CD4-positive, alpha-beta T cell treated with Interferon gamma for 1 hour (primary cell): ENCODE results near the gene LYPD5.
A peak's percentile ranks its signal among the peaks of the same experiment; 100 is the strongest.

ENCODE experiments used
- DNase-seq: peaks from one replicate; pipeline ENCODE4 v3.0.0-alpha.2; 2020

The LYPD5 gene

DNA sequence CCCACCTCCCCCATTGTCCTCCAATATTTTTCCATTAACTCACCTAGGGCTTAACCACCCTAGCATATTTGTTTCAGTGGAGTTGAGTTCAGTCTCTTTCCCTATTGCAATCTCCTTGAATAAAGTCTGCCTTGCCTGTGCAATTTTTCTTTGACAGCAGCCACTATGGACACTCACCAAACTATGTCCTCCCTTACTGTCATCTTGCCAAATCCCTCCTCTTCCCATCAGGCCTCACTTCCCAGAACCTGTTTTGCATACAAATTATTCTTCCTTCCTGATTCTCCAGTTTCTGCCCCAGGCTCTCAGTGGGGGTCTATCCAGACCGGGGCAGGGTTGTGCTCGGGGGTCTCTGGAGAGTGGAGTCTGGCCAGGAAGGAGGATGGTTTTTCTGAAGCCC, 2.2 kb upstream of the LYPD5 start:
- no peak for DNase-seq

GRCh38 chr19:43799502-43800142, 2.6 kb downstream of the LYPD5 start:
- DNase-seq = no peak

GRCh38 chr19:43798546-43799409, 3.5 kb downstream of the LYPD5 start:
- no peak for DNase-seq

- DNase-seq = no peak
Observed at GRCh38 chr19:43798026-43798545, 4.2 kb downstream of the LYPD5 start.

- no peak for DNase-seq
Observed at GRCh38 chr19:43797556-43797955, 4.7 kb downstream of the LYPD5 start.

GRCh38 chr19:43797118-43797517, 5.1 kb downstream of the LYPD5 start:
- no peak for DNase-seq

DNA sequence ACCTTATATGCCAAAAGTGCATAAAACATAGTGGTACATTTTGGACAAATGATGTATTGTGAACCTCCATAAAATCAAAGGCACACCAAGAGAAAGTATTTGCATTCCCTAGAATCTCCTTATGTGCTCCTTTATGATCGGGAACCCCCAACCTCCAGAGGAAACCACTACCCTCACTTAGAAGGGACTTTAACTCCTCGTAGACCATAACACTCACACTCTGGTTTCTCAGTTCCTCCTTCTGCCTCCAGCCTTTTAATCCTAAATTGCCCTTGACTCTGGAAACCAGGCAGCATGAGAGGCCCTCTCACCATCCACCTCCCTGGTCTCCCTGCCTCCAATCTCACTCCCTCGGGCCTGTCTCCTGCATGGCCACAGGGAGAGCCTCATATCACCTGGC, 11.7 kb downstream of the LYPD5 start:
- DNase-seq = no peak

- DNase-seq = no peak
Observed at GRCh38 chr19:43789029-43789428, 13.2 kb downstream of the LYPD5 start.

DNA sequence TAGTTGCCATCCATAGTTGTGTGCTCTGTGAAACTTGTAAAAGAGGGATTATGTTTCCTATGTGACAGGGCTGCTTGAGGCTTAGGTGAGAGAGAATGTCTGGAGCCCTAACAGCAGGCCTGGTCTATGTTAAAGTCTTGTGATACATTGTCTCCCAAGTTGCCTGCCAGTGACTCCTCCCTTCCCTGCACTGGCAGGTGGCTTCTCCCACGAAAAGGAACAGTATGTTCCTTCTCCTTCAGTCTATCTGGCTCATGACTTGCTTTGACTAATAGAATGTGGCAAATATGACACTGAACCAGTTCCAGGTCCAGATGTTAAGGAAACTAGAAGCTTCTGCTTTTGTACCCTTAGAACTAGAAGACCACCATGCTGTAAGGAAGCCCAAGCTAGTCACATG, 15.6 kb downstream of the LYPD5 start:
- DNase-seq = no peak

GRCh38 chr19:43784981-43785808, 17.1 kb downstream of the LYPD5 start:
- peak; percentile 65 for DNase-seq

DNA sequence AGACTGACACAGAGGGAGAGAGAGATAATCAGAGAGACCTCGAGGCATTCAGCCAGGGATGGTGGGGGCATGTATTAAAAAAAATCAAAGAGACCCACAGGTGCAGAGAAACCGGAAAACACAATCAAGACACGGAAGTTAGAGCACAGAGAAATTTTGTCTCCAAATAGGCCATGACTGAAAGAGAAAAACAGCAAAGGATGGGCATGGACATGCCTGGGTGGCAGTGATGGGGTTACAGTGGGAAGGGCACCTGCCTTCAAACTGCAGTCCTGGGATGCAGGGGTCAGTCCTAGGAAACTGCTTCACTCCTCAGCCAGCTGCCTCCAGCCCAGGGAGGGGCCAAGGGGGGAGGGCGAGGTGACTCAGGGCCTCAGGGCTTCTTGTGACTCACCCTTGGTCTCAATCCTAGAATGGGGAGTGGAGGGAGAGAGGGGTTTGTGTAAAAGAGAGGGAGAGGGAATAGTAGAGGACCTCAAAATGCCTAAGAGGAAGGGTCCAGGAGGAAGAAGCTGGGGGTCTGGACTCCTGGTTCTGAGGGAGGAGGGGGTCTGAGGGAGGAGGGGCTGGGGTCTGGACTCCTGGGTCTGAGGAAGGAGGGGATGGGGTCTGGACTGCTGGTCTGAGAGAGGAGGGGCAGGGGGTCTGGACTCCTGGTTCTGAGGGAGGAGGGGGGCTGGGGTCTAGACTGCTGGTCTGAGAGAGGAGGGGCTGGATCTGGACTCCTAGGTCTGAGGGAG, 17.8 kb downstream of the LYPD5 start:
- DNase-seq = peak; percentile 48

DNA sequence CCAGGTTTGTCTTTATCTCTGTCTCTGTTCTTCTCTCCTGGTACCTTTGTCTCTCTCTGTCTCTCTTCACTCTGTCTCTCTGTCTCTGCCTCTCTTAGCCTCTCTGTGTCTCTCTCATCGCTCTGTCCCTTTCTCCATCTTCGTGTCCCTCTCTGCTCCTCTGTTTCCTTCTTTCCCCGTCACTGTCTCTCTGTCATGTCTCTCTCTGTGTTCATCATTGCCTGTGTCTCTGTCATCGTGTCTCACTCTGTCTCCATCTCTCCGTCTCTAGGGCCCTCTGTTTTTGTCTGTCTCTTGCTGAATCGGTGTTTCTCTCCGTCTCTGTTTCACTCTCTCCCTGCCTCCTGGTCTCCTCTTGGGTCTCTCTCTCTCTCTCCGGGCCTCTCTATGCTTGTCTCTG, 18.6 kb downstream of the LYPD5 start:
- no peak for DNase-seq

- peak; percentile 34 for DNase-seq
Observed at GRCh38 chr19:43782689-43783231, 19.5 kb downstream of the LYPD5 start.

- no peak for DNase-seq
Observed at GRCh38 chr19:43782311-43782660, 20.0 kb downstream of the LYPD5 start.

DNA sequence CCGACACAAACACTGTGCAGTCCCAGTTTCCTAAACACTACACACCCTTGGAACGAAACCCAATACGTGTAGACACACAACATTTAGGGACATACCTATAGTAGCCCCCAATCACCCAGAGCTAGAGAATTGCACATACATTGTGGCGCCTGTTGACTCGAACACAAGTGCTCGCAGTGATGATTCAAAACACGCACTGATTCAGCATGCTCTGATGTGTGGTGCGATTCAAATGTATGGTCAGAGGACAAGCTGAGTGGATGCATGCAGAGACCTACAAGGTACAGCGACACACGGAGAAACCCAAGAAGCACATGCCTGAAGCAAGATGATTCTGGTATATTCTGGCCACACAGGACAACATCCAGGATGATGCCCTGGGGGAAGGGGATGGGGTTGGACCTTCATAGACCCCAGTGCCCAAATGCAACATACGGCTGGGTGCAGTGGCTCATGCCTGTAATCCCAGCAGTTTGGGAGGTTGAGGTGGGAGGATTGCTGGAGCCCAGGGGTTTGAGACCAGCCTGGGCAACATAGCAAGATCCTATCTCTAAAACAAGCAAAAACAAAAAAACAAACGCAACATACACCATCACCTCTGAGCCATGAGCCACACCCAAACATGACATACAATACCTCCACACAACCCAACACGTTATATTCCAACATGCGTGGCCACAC, 20.5 kb downstream of the LYPD5 start:
- no peak for DNase-seq

- DNase-seq = peak; percentile 77
Observed at GRCh38 chr19:43780706-43781525, 21.3 kb downstream of the LYPD5 start, which contains the start of gene KCNN4. TSS of gene KCNN4 (minus strand) at chr19:43780973. CDS start at chr19:43780861, 112 bp downstream.

DNA sequence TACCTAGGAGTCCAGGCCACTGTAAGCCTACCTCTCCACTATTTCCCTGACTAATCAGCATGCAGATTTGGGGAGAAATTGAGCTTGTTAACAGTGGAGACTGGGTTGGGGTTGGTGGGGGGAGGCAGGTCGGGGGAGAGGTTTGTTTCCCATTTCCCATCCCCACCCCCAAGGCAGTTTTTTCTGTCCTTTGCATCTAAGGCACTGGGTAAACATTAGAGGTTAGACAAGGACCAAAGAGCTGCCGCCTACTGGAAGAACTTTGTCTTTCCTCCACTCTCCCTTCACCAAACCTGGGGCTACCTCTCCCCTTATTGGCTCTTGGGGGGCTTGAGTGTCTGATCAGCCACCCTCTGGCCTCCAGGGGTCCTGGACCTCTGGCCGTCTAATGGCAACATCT, 22.4 kb downstream of the LYPD5 start:
- DNase-seq = no peak

- no peak for DNase-seq
Observed at GRCh38 chr19:43779147-43779819, 23.0 kb downstream of the LYPD5 start.

DNA sequence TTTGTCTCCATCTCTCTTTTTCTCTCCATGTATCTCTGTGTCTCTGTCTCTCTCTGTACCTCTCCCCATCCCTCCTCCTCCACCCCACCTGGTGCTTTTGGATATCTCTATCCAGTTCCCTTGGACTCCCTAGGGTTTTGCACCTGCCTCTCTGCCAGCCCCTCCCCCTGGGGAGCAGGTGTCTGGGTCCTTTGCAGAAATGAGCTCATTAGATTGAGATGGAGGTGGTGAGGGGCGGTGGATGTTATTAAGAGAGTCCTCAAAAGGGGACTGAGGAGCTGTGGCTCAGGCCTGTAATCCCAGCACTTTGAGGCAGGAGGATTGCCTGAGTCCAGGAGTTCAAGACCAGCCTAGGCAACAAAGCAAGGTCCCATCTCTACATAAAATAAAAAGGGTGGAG, 23.6 kb downstream of the LYPD5 start:
- DNase-seq = no peak

- DNase-seq = peak; percentile 56
Observed at GRCh38 chr19:43777163-43777695, 25.0 kb downstream of the LYPD5 start.
